Cardiac muscle cell (in vitro differentiated cells and primary cell): ENCODE results near the gene AP2A2. TPM values are rescaled to one million over a fixed set of nuclear protein-coding genes. Genes with fewer than 3 reads are reported as not detected.

Experiments used
- DNase-seq, 2 donors: peaks; one replicate each; pipeline versions ENCODE4 v3.0.0 to v3.0.0-alpha.2; 2010 to 2017; ENCODE audit warnings: low read depth in 1 of 2, low spot score in 1 of 2
- H3K27ac ChIP-seq: fragments of 200-600 bp; sonication (generic); 2 replicates; pipeline ENCODE4 v1.5.1; 2016
- H3K27me3 ChIP-seq: fragments of 200-600 bp; sonication (generic); 2 replicates; pipeline ENCODE4 v1.6.0; 2016; ENCODE audit warnings: control low read depth
- H3K36me3 ChIP-seq: fragments of 200-600 bp; sonication (generic); 2 replicates; pipeline ENCODE4 v1.5.1; 2016; ENCODE audit warnings: control low read depth
- H3K4me1 ChIP-seq: fragments of 200-600 bp; sonication (generic); 2 replicates; pipeline ENCODE4 v1.8.1; 2017; ENCODE audit warnings: low read depth, mild to moderate bottlenecking, mixed run types
- H3K4me3 ChIP-seq: fragments of 200-600 bp; sonication (generic); 2 replicates; pipeline ENCODE4 v1.5.1; 2016; ENCODE audit warnings: mild to moderate bottlenecking
- H3K9me3 ChIP-seq: fragments of 200-600 bp; sonication (generic); 2 replicates; pipeline ENCODE4 v1.5.1; 2017; ENCODE audit warnings: low read depth, mild to moderate bottlenecking, control low read depth
- CTCF ChIP-seq: IDR thresholded peaks from 2 replicates; pipeline ENCODE4 v1.5.1; 2012; ENCODE audit warnings: low read depth, mild to moderate bottlenecking, low read length
- polyA plus RNA-seq: library from polyadenylated mRNA; unstranded; fragments of >200 nt; fragmentation: Nextera tagmentation; extraction: Ambion mirVana; gene quantifications from 2 replicates; pipeline ENCODE4 v1.2.1, GENCODE V29; 2016
- total RNA-seq: library from RNA; depleted of rRNA; stranded (reverse); fragments of >200 nt; gene quantifications from 2 replicates; pipeline ENCODE4 v1.2.3, GENCODE V29; 2016

Gene AP2A2
- total and polyA plus RNA-seq, 2 experiments from 2014 or later, result 47.6 to 77.6 TPM

GRCh38 chr11:985848-986247 is 60.2 kb downstream of the AP2A2 start:
- Histone ChIP-seq H3K4me1 (no peaks in the 10 kb centered on the region), H3K9me3 (no peaks in the 10 kb centered on the region), H3K4me3 (no peak overlapping the region), H3K36me3 (peaks cover 43% of the 10 kb centered on the region), H3K27me3 (no peaks in the 10 kb centered on the region), H3K27ac (no peak overlapping the region)
- TF ChIP-seq CTCF, result no peak
- no peak for DNase-seq

GRCh38 chr11:986270-986951 is 60.7 kb downstream of the AP2A2 start:
- Histone ChIP-seq H3K4me1 (no peaks in the 10 kb centered on the region), H3K4me3 (no peak overlapping the region), H3K27ac (no peak overlapping the region), H3K27me3 (no peaks in the 10 kb centered on the region), H3K36me3 (peaks cover 42% of the 10 kb centered on the region), H3K9me3 (no peaks in the 10 kb centered on the region)
- TF ChIP-seq CTCF, result no peak
- no peak for DNase-seq

- H3K9me3 ChIP-seq, result no peaks in the 10 kb centered on the region
- no peaks in the 10 kb centered on the region for H3K4me1 ChIP-seq
- no peaks in the 10 kb centered on the region for H3K27me3 ChIP-seq
- H3K36me3 ChIP-seq, result peaks cover 38% of the 10 kb centered on the region
- H3K4me3 ChIP-seq, result no peak overlapping the region
- no peak for DNase-seq
- TF ChIP-seq CTCF, result no peak
- H3K27ac ChIP-seq, result no peak overlapping the region
Observed at GRCh38 chr11:986952-987305, 61.3 kb downstream of the AP2A2 start.

- TF ChIP-seq CTCF, result no peak
- H3K9me3 ChIP-seq, result no peaks in the 10 kb centered on the region
- no peak for DNase-seq
- H3K27ac ChIP-seq, result no peak overlapping the region
- no peaks in the 10 kb centered on the region for H3K4me1 ChIP-seq
- no peaks in the 10 kb centered on the region for H3K27me3 ChIP-seq
- H3K36me3 ChIP-seq, result peaks cover 38% of the 10 kb centered on the region
- no peak overlapping the region for H3K4me3 ChIP-seq
Observed at GRCh38 chr11:987671-988070, 62.0 kb downstream of the AP2A2 start.

GRCh38 chr11:990101-990500 is 64.4 kb downstream of the AP2A2 start:
- no peaks in the 10 kb centered on the region for H3K4me1 ChIP-seq
- H3K36me3 ChIP-seq, result peaks cover 38% of the 10 kb centered on the region
- no peak for TF ChIP-seq CTCF

More at GRCh38 chr11:990101-990500, 64.4 kb downstream of the AP2A2 start:
- Histone ChIP-seq H3K4me3 (no peak overlapping the region), H3K27ac (no peak overlapping the region), H3K9me3 (no peaks in the 10 kb centered on the region), H3K27me3 (no peaks in the 10 kb centered on the region)
- DNase-seq, result no peak
